SU-DHL-6 (cell line): Measurements from ENCODE around the gene ARHGEF37.

Experiments used
- H2AFZ ChIP-seq: fragments of 200-600 bp; sonication (generic); 2 replicates; pipeline ENCODE4 v1.6.1; 2014; ENCODE audit warnings: low read depth, mild to moderate bottlenecking, moderate library complexity, mixed read lengths, antibody characterized with exemption, low read length; ENCODE audit not compliant: severe bottlenecking
- H3F3A ChIP-seq: fragments of 200-600 bp; shearing (Covaris generic); 2 replicates; pipeline ENCODE4 v1.6.0; 2016; ENCODE audit warnings: antibody characterized with exemption, mild to moderate bottlenecking; ENCODE audit not compliant: insufficient read depth
- H3K27ac ChIP-seq: fragments of 200-600 bp; sonication (generic); 2 replicates; pipeline ENCODE4 v1.5.1; 2016; ENCODE audit warnings: low read depth, mild to moderate bottlenecking, low read length, moderate library complexity, mixed read lengths
- H3K27me3 ChIP-seq: fragments of 200-600 bp; sonication (generic), shearing (Covaris generic); 2 replicates; pipeline ENCODE4 v1.6.0; 2014; ENCODE audit warnings: mild to moderate bottlenecking, low read length
- H3K36me3 ChIP-seq: fragments of 200-600 bp; sonication (generic); 2 replicates; pipeline ENCODE4 v1.6.1; 2014; ENCODE audit warnings: mild to moderate bottlenecking, low read length, mixed read lengths
- H3K4me2 ChIP-seq: fragments of 300-600, 200-600 bp; shearing (Covaris generic), sonication (generic); 2 replicates; pipeline ENCODE4 v1.6.0; 2014; ENCODE audit warnings: low read length, low read depth, mild to moderate bottlenecking; ENCODE audit not compliant: poor library complexity, severe bottlenecking
- H3K4me3 ChIP-seq: fragments of 200-600 bp; sonication (generic); 2 replicates; pipeline ENCODE4 v1.5.1; 2014; ENCODE audit warnings: antibody characterized with exemption, low read length, mild to moderate bottlenecking, mixed read lengths; ENCODE audit not compliant: insufficient read depth, poor library complexity, severe bottlenecking
- H3K79me2 ChIP-seq: fragments of 200-600 bp; sonication (generic); 2 replicates; pipeline ENCODE4 v1.6.1; 2014; ENCODE audit warnings: mild to moderate bottlenecking, low read length, moderate library complexity; ENCODE audit not compliant: insufficient read depth
- H3K9ac ChIP-seq: fragments of 200-600 bp; sonication (generic); 2 replicates; pipeline ENCODE4 v1.7.0; 2014; ENCODE audit warnings: mild to moderate bottlenecking, low read length
- H3K9me2 ChIP-seq: fragments of 200-600 bp; sonication (generic); replicated peaks from 2 replicates; pipeline ENCODE4 v1.6.1; 2014; ENCODE audit warnings: low read length; ENCODE audit not compliant: insufficient read depth
- H3K9me3 ChIP-seq: fragments of 200-600 bp; sonication (generic); 2 replicates; pipeline ENCODE4 v1.6.1; 2014; ENCODE audit warnings: low read length, mixed read lengths; ENCODE audit not compliant: insufficient read depth
- H4K20me1 ChIP-seq: fragments of 200-600 bp; sonication (generic); 2 replicates; pipeline ENCODE4 v1.6.1; 2014; ENCODE audit warnings: low read depth, mild to moderate bottlenecking, antibody characterized with exemption, low read length, moderate library complexity, mixed read lengths
- EZH2phosphoT487 ChIP-seq: fragments of 200-600 bp; sonication (generic), shearing (Covaris generic); conservative IDR thresholded peaks from 2 replicates; pipeline ENCODE4 v1.6.1; 2018; ENCODE audit warnings: mild to moderate bottlenecking, antibody characterized with exemption, low read length, moderate library complexity, mixed read lengths
- TF ChIP-seq, protein P1 (sequence below): fragments of 200-600 bp; sonication (generic); IDR thresholded peaks from one replicate; pipeline ENCODE4 v1.5.1; 2017; ENCODE audit warnings: antibody characterized with exemption, mild to moderate bottlenecking, low read length, moderate library complexity; ENCODE audit not compliant: insufficient read depth, poor library complexity, severe bottlenecking

The ARHGEF37 gene

DNA sequence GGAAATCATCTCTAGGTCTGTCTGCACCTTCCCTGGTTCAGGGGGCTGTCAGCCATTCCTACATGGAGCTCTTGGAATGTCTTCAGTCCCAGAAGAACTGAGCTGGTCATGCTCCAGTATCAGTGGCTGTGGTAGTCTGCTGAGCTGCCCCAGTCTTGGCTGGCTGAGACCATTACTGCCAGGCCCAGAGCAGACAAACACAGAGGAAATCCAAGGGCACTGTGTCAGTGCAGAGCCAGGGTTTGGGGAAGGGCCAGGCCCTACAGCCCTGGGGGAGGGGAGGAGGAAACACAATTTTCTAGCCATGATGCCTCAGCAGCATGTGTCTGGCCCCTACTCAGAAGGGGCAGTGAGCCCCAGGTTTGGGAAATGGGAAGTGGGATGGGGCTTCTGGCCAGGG, 58.4 kb downstream of the ARHGEF37 start:
- no peaks in the 10 kb centered on the region for H3K9me2 ChIP-seq
- no peak overlapping the region for H3K27ac ChIP-seq
- TF ChIP-seq, protein P1, sequence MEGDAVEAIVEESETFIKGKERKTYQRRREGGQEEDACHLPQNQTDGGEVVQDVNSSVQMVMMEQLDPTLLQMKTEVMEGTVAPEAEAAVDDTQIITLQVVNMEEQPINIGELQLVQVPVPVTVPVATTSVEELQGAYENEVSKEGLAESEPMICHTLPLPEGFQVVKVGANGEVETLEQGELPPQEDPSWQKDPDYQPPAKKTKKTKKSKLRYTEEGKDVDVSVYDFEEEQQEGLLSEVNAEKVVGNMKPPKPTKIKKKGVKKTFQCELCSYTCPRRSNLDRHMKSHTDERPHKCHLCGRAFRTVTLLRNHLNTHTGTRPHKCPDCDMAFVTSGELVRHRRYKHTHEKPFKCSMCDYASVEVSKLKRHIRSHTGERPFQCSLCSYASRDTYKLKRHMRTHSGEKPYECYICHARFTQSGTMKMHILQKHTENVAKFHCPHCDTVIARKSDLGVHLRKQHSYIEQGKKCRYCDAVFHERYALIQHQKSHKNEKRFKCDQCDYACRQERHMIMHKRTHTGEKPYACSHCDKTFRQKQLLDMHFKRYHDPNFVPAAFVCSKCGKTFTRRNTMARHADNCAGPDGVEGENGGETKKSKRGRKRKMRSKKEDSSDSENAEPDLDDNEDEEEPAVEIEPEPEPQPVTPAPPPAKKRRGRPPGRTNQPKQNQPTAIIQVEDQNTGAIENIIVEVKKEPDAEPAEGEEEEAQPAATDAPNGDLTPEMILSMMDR, result no peak
- TF ChIP-seq EZH2phosphoT487, result no peak
- H2AFZ ChIP-seq, result no peak overlapping the region
- no peak overlapping the region for H3K4me2 ChIP-seq
- H3K79me2 ChIP-seq, result no peaks in the 10 kb centered on the region
- H3K36me3 ChIP-seq, result no peaks in the 10 kb centered on the region
- H3F3A ChIP-seq, result no peaks in the 10 kb centered on the region
- H4K20me1 ChIP-seq, result no peaks in the 10 kb centered on the region
- H3K4me3 ChIP-seq, result no peak overlapping the region
- H3K27me3 ChIP-seq, result no peaks in the 10 kb centered on the region
- no peaks in the 10 kb centered on the region for H3K9me3 ChIP-seq
- H3K9ac ChIP-seq, result no peak overlapping the region

DNA sequence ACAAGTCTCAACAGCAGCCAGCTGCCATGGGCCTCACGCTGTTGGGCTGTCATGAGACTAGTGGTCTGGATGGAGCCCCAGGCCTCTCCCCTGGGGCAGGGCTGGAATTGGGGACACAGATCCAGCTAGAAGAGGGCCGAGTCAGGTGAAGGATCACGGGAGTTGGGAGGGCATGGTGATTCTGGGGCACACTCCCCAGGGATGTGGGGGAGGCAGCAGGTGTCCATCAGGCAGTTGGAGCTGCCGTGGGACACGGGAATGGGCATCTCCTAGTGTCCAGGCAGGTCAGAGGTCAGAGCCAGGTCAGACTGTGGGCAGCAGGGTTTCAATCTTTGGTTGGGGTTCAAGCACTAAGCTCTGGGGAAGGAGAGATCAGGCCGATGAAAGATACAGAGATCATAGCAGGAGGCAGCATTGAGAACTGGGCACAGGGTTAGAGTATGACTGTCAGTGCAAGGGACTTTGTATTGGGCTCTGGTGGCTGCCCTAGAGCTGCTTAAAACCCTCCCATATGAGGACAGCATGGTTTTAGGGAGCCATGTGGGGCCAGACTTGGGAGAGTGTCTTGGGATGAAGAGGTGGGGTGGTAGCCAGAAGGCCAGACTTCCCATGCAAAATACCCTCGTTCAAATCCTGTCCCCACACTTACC, 59.2 kb downstream of the ARHGEF37 start:
- TF ChIP-seq EZH2phosphoT487, result no peak
- TF ChIP-seq, protein P1, result no peak
- no peak overlapping the region for H3K4me3 ChIP-seq
- no peak overlapping the region for H2AFZ ChIP-seq
- H3K27me3 ChIP-seq, result no peaks in the 10 kb centered on the region
- H3K9me3 ChIP-seq, result no peaks in the 10 kb centered on the region
- H3K27ac ChIP-seq, result no peak overlapping the region
- H3K4me2 ChIP-seq, result no peak overlapping the region
- no peak overlapping the region for H3K9ac ChIP-seq
- H3K36me3 ChIP-seq, result no peaks in the 10 kb centered on the region
- H3K79me2 ChIP-seq, result no peaks in the 10 kb centered on the region
- no peaks in the 10 kb centered on the region for H3K9me2 ChIP-seq
- H3F3A ChIP-seq, result no peaks in the 10 kb centered on the region
- H4K20me1 ChIP-seq, result no peaks in the 10 kb centered on the region

DNA sequence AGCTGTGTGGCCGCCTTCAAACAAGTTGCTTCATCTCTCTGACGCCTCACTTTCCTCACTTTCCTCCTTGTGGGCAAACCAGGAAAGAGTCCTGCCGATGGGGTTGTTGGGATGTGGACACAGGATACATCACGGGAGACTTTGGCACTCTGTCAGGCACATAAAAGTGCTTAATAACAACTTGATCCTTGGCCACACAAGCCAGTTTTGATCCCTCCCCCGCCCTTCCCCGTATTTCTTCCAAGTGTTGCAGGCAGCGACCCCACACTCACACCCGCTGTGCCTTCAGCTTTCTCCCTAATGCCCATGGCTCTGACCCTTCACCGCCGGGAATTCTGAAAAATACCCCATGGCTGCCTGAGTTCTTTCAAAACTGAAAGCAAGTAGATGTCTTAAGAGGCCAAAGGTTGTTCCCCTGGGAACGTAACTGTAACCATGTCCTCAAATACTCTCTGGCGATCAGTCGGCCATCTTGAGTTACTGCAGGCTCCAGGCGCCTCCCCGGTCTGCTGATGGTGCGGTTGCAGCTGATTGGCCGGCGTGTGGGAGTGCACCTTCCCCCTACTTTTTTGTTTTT, 59.8 kb downstream of the ARHGEF37 start:
- no peaks in the 10 kb centered on the region for H3K9me3 ChIP-seq
- no peaks in the 10 kb centered on the region for H3K9me2 ChIP-seq
- H3K4me2 ChIP-seq, result no peak overlapping the region
- no peaks in the 10 kb centered on the region for H3F3A ChIP-seq
- no peaks in the 10 kb centered on the region for H3K27me3 ChIP-seq
- H3K4me3 ChIP-seq, result no peak overlapping the region
- TF ChIP-seq, protein P1, result no peak
- TF ChIP-seq EZH2phosphoT487, result no peak
- H2AFZ ChIP-seq, result no peak overlapping the region
- H3K27ac ChIP-seq, result no peak overlapping the region
- no peak overlapping the region for H3K9ac ChIP-seq
- no peaks in the 10 kb centered on the region for H4K20me1 ChIP-seq
- H3K36me3 ChIP-seq, result no peaks in the 10 kb centered on the region
- no peaks in the 10 kb centered on the region for H3K79me2 ChIP-seq
